H1 (cell line): ENCODE data around the gene LRRC26. TPM values are rescaled to one million over a fixed set of nuclear protein-coding genes. Genes with fewer than 3 reads are reported as not detected.

Experiments used
- CTCF ChIA-PET: fragments of 300-600 bp; sonication (Branson Sonifier 250); formaldehyde crosslinking; loops from one replicate; lab custom pipeline; 2021; ENCODE audit not compliant: partially characterized antibody; lab: Charles Lee
- POLR2A ChIA-PET: fragments of 300-600 bp; sonication (Branson Sonifier 250); formaldehyde crosslinking; loops from one replicate; lab custom pipeline; 2021; ENCODE audit warnings: inconsistent platforms; ENCODE audit not compliant: partially characterized antibody; lab: Charles Lee
- DNase-seq, 2 experiments: peaks; one replicate each; pipeline versions ENCODE4 v3.0.0 to v3.0.0-alpha.2; 2010 to 2022; ENCODE audit warnings: low spot score in 2 of 2, low read depth in 1 of 2, mixed read lengths in 1 of 2
- FAIRE-seq: peaks from 2 replicates; lab custom pipeline; 2011; peaks lifted over from hg19 to GRCh38; lab: Jason Lieb, UNC
- H2AFZ ChIP-seq: 2 replicates; pipeline ENCODE4 v1.8.1; 2012; ENCODE audit warnings: low read length, inconsistent platforms
- H2AK5ac ChIP-seq: 2 replicates; pipeline ENCODE4 v1.6.1; 2013; ENCODE audit warnings: low read depth, low read length
- H2BK120ac ChIP-seq: replicated peaks from 2 replicates; pipeline ENCODE3; 2013; ENCODE audit warnings: low read depth, low read length, inconsistent platforms
- H2BK12ac ChIP-seq: 2 replicates; pipeline ENCODE4 v1.6.1; 2013; ENCODE audit warnings: low read depth, low read length
- H2BK15ac ChIP-seq: 2 replicates; pipeline ENCODE4 v1.6.1; 2013; ENCODE audit warnings: low read length
- H2BK20ac ChIP-seq: 2 replicates; pipeline ENCODE4 v1.6.1; 2013; ENCODE audit warnings: low read length
- H2BK5ac ChIP-seq: 2 replicates; pipeline ENCODE4 v1.6.1; 2013; ENCODE audit warnings: low read depth, low read length
- H3K14ac ChIP-seq: 2 replicates; pipeline ENCODE4 v1.6.1; 2013; ENCODE audit warnings: inconsistent platforms; ENCODE audit not compliant: insufficient read length
- H3K18ac ChIP-seq: 2 replicates; pipeline ENCODE4 v1.6.1; 2013; ENCODE audit warnings: low read length; ENCODE audit errors: extremely low read depth
- H3K23ac ChIP-seq: 2 replicates; pipeline ENCODE4 v1.6.1; 2013; ENCODE audit warnings: inconsistent platforms; ENCODE audit not compliant: insufficient read length
- H3K23me2 ChIP-seq: 2 replicates; pipeline ENCODE4 v1.6.1; 2013; ENCODE audit warnings: low read depth, low read length
- H3K27ac ChIP-seq: 2 replicates; pipeline ENCODE4 v1.6.1; 2011; ENCODE audit warnings: low read depth, low read length, inconsistent platforms
- H3K27me3 ChIP-seq, 4 experiments: replicated peaks in 1 of 4; 1 replicate in 1 of 4; 2 replicates in 3 of 4; pipeline versions ENCODE4 v1.6.1 to v1.8.1; 2011 to 2013; ENCODE audit warnings: low read length in 3 of 4, mild to moderate bottlenecking in 3 of 4, inconsistent platforms in 2 of 4, mixed read lengths in 2 of 4, moderate library complexity in 1 of 4; ENCODE audit not compliant: control insufficient read depth in 3 of 4, insufficient read depth in 3 of 4; ENCODE audit errors: extremely low read depth in 1 of 4
- H3K36me3 ChIP-seq, 4 experiments: 2 replicates each; pipeline versions ENCODE4 v1.6.1 to v1.8.1; 2011 to 2013; ENCODE audit warnings: mild to moderate bottlenecking in 4 of 4, low read length in 3 of 4, moderate library complexity in 2 of 4, control low read depth in 1 of 4, inconsistent platforms in 1 of 4; ENCODE audit not compliant: insufficient read depth in 4 of 4, control insufficient read depth in 2 of 4
- H3K4ac ChIP-seq: replicated peaks from 2 replicates; pipeline ENCODE3; 2013; ENCODE audit warnings: low read length, low read depth, mixed read lengths, inconsistent platforms; ENCODE audit not compliant: insufficient read length
- H3K4me1 ChIP-seq, 4 experiments: replicated peaks in 1 of 4; 1 replicate in 1 of 4; 2 replicates in 3 of 4; pipeline versions ENCODE4 v1.6.1 to v1.8.1; 2011 to 2013; ENCODE audit warnings: low read length in 3 of 4, inconsistent platforms in 2 of 4, mixed read lengths in 1 of 4; ENCODE audit not compliant: insufficient read depth in 4 of 4, control insufficient read depth in 3 of 4
- H3K4me2 ChIP-seq, 2 experiments: 2 replicates each; pipeline versions ENCODE4 v1.6.1 to v1.8.1; 2011 to 2013; ENCODE audit warnings: low read depth in 2 of 2, low read length in 2 of 2, control low read depth in 1 of 2, inconsistent platforms in 1 of 2, mild to moderate bottlenecking in 1 of 2; ENCODE audit not compliant: insufficient read depth in 1 of 2
- H3K4me3 ChIP-seq, 4 experiments: fragments of 200-600, 300-600 bp in 1 of 4; sonication (generic), shearing (Covaris generic), sonication (Bioruptor Twin) in 1 of 4; 2 replicates each; pipeline versions ENCODE4 v1.5.1 to v1.8.1; 2011 to 2016; ENCODE audit warnings: low read length in 4 of 4, low read depth in 3 of 4, control low read depth in 2 of 4, inconsistent platforms in 2 of 4, mild to moderate bottlenecking in 2 of 4, mixed read lengths in 1 of 4, moderate library complexity in 1 of 4; ENCODE audit not compliant: insufficient read depth in 2 of 4; ENCODE audit errors: extremely low read depth in 1 of 4
- H3K56ac ChIP-seq: replicated peaks from 2 replicates; pipeline ENCODE3; 2013; ENCODE audit warnings: low read depth, mild to moderate bottlenecking, mixed read lengths, low read length, inconsistent platforms; ENCODE audit not compliant: insufficient read length
- H3K79me1 ChIP-seq: 2 replicates; pipeline ENCODE4 v1.6.1; 2013; ENCODE audit warnings: low read depth, low read length, control low read depth
- H3K79me2 ChIP-seq, 2 experiments: 2 replicates each; pipeline versions ENCODE4 v1.6.1 to v1.8.1; 2012 to 2013; ENCODE audit warnings: low read length in 2 of 2, mild to moderate bottlenecking in 2 of 2, inconsistent platforms in 1 of 2; ENCODE audit not compliant: insufficient read depth in 2 of 2, control insufficient read depth in 1 of 2
- H3K9ac ChIP-seq, 4 experiments: replicated peaks in 1 of 4; 1 replicate in 1 of 4; 2 replicates in 3 of 4; pipeline versions ENCODE4 v1.6.1 to v1.8.1; 2011 to 2013; ENCODE audit warnings: low read depth in 3 of 4, low read length in 3 of 4, control low read depth in 2 of 4, mild to moderate bottlenecking in 2 of 4, moderate library complexity in 2 of 4, inconsistent platforms in 1 of 4; ENCODE audit errors: extremely low read depth in 1 of 4
- H3K9me3 ChIP-seq, 2 experiments: 2 replicates each; pipeline versions ENCODE4 v1.6.1 to v1.8.1; 2012 to 2013; ENCODE audit warnings: mild to moderate bottlenecking in 2 of 2, moderate library complexity in 2 of 2, control low read depth in 1 of 2, inconsistent platforms in 1 of 2, low read depth in 1 of 2, low read length in 1 of 2, mixed read lengths in 1 of 2; ENCODE audit not compliant: insufficient read depth in 2 of 2
- H4K20me1 ChIP-seq, 2 experiments: replicated peaks in 1 of 2; 2 replicates each; pipeline versions ENCODE3 to v1.8.1; 2011 to 2013; ENCODE audit warnings: inconsistent platforms in 2 of 2, low read length in 2 of 2, mild to moderate bottlenecking in 1 of 2; ENCODE audit not compliant: insufficient read depth in 2 of 2, control insufficient read depth in 1 of 2
- H4K5ac ChIP-seq: 2 replicates; pipeline ENCODE4 v1.6.1; 2013; ENCODE audit warnings: low read length, low read depth, mixed read lengths, inconsistent platforms; ENCODE audit not compliant: insufficient read length
- H4K8ac ChIP-seq: 2 replicates; pipeline ENCODE4 v1.8.0; 2013; ENCODE audit warnings: mild to moderate bottlenecking, moderate library complexity, low read length, inconsistent platforms; ENCODE audit not compliant: insufficient read depth; ENCODE audit errors: extremely low read depth
- H4K91ac ChIP-seq: replicated peaks from 2 replicates; pipeline ENCODE3; 2013; ENCODE audit warnings: low read length, mixed read lengths, inconsistent platforms; ENCODE audit not compliant: insufficient read length
- RXRA ChIP-seq: IDR thresholded peaks from 2 replicates; pipeline ENCODE4 v1.6.1; 2011; ENCODE audit warnings: low read depth, mild to moderate bottlenecking, low read length, moderate library complexity; ENCODE audit not compliant: insufficient read depth
- TCF12 ChIP-seq: IDR thresholded peaks from 2 replicates; pipeline ENCODE4 v1.6.1; 2011; ENCODE audit warnings: low read depth, mild to moderate bottlenecking, low read length
- WGBS, 2 experiments: shearing (Covaris generic) in 1 of 2; methylation state at CpG; one replicate each; pipeline versions ENCODE4 v1.1.6 to v1.1.7; 2013 to 2015; ENCODE audit warnings: low lambda C conversion rate in 2 of 2, mixed read lengths in 2 of 2, inconsistent platforms in 1 of 2, low coverage in 1 of 2, missing lambda C conversion rate in 1 of 2; ENCODE audit not compliant: insufficient replicate concordance in 2 of 2, insufficient coverage in 1 of 2, insufficient read length in 1 of 2; ENCODE audit errors: extremely low coverage in 1 of 2, missing lambda C conversion rate in 1 of 2; 5-methylcytosine and 5-hydroxymethylcytosine counted together
- polyA plus RNA-seq, 7 experiments: library from polyadenylated mRNA; depleted of rRNA in 3 of 7; stranded (reverse) in 5 of 7; unstranded in 2 of 7; fragments of >200 nt in 5 of 7; fragments of 200-250 nt in 2 of 7; gene quantifications; 1 replicate in 5 of 7; 2 replicates in 1 of 7; 4 replicates in 1 of 7; pipeline versions ENCODE4 v1.2.1 to v1.2.3, GENCODE V29; 2011 to 2013; ENCODE audit warnings: missing spikeins in 2 of 7, mixed read lengths in 2 of 7
- total RNA-seq: library from RNA; stranded (reverse); fragmentation: NEBNext Ultra II Directional; extraction: Animal tissue kit (Norgen Biotek cat#: 25700); gene quantifications from 2 replicates; pipeline ENCODE4 v1.2.1, GENCODE V29; 2021

The LRRC26 gene
- total and polyA plus RNA-seq, 2 of the 8 experiments (the other 6 are each of a cell fraction or from before 2014, with no cell fraction given): 0.34 to 0.85 TPM

DNA sequence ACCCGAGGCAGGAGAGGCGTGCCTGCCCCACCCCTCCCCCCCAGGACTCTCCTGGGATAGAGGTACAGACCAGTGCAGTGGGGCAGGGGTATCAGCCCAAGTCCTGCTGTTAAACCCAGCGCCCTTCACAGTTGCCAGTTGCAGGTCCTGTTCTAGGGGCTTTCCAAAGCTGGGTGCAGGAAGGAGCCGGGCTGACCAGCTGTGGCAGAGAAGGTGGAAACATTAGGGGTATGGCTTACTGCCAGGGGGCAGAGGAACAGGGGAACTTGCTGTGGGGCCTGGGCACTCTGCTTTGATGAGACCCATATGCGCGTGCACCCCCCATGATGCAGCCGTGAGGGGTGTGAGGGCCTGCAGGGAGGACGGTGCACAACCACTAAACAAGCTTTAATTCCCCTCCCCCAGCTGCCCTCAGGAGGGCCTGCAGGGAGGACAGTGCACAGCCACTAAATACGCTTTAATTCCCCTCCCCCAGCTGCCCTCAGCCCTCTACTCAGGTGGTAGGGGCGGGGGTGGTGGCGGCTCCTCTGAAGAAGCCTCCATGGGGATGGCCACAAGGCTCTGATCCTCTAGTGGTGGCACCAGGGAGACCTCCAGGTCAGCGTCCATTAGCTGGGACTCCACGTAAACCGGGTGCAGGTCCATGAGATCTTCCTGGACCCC, 766 bp upstream of the LRRC26 start:
- Histone ChIP-seq H2AFZ (no peak overlapping the region), H2BK120ac (no peak overlapping the region), H3K18ac (no peak overlapping the region), H2BK15ac (peak overlapping the region; percentile 88; the same call in 1 of the 2 replicates), H2BK20ac (no peak overlapping the region), H3K9ac (no peak overlapping the region), H3K79me2 (no peaks in the 10 kb centered on the region), H3K4me3 (peak overlapping the region in 1 of 4 experiments; percentile 65; a peak in 1 of 8 replicates), H3K4me2 (peak overlapping the region; percentile 68 to 96), H3K36me3 (no peaks in the 10 kb centered on the region; a peak in 1 of 8 replicates), H2BK12ac (0 out of 2 replicates have a peak overlapping the region, but pooled peaks have one; percentile 23), H4K20me1 (peaks cover 0 to 11% of the 10 kb centered on the region in 2 experiments), H3K9me3 (no peaks in the 10 kb centered on the region), H2AK5ac (no peak overlapping the region), H3K14ac (no peak overlapping the region), H3K4me1 (peaks cover 0 to 24% (median 14%) of the 10 kb centered on the region in 4 experiments; a peak in 6 of 7 replicates), H4K91ac (no peak overlapping the region), H3K56ac (no peak overlapping the region), H4K5ac (no peak overlapping the region), H2BK5ac (no peak overlapping the region), H3K23ac (no peak overlapping the region), H3K23me2 (peaks cover 15% of the 10 kb centered on the region; the same call in 1 of the 2 replicates), H4K8ac (no peak overlapping the region), H3K27me3 (peaks cover 36 to 69% (median 58%) of the 10 kb centered on the region in 4 experiments), H3K27ac (no peak overlapping the region), H3K4ac (no peak overlapping the region), H3K79me1 (no peaks in the 10 kb centered on the region)
- no peak for TF ChIP-seq RXRA
- TF ChIP-seq TCF12: no peak
- no peak for DNase-seq
- ChIA-PET POLR2A (interaction anchor here (0.7 to 3.3 kb wide), 7 partner anchors 13 to 71 kb away, joined by 3 to 14 read pairs (median 4); partner anchors contain the start of genes ANAPC2 and SSNA1), CTCF (interaction anchor here (0.6 to 4.3 kb wide), 14 partner anchors 11 to 487 kb away, joined by 3 to 29 read pairs (median 4); partner anchors contain the start of genes ANAPC2, RNF224 and SSNA1)
- FAIRE-seq: no peak
- 69% methylated on average over 10 of the region's 14 CpGs; no CpG with 5 or more reads in 1 of the 2 experiments for WGBS, 2 experiments
